GM08714 (cell line): ENCODE results near the gene GPR22.

Experiments
- H3K4me3 ChIP-seq: fragments of 200-500 bp; sonication (Bioruptor generic); 2 replicates; pipeline ENCODE4 v1.5.1; 2014; ENCODE audit warnings: mild to moderate bottlenecking, low read length, inconsistent platforms
- ZNF274 ChIP-seq: IDR thresholded peaks from 2 replicates; pipeline ENCODE4 v1.6.1; 2012; ENCODE audit warnings: mild to moderate bottlenecking, low read depth, low read length

GPR22 gene

GRCh38 chr7:107463139-107464078, 6.4 kb upstream of the GPR22 start:
- TF ChIP-seq ZNF274, result no peak
- no peak overlapping the region for H3K4me3 ChIP-seq

DNA sequence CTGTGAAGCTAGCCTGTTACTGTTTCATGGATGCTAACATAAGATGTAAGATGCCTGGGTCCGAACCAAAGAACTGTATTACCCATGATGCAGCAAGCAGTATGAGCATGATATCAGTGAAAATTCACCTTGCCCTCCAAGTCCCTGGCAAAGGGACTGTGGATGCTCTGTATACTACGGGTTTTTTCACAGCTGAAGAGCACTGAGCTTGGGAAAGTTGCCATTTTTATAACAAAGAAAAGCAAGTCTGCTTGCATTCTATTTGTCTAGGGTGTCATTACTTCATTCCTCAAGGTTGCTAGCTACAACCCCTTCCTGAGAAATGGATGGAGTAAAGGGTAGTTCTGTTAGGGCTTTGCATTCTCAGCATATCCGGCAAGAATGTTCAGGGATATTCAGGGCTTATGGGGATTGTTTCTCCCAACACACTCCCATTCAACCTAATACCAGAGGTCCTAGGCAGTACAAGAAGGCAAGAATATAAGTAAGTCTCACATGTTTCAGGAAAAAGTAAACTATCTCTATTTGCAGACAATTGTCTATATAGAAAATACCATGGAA, 5.1 kb upstream of the GPR22 start:
- no peak overlapping the region for H3K4me3 ChIP-seq
- no peak for TF ChIP-seq ZNF274

GRCh38 chr7:107467972-107468371, 1.9 kb upstream of the GPR22 start:
- no peak for TF ChIP-seq ZNF274
- H3K4me3 ChIP-seq, result no peak overlapping the region

DNA sequence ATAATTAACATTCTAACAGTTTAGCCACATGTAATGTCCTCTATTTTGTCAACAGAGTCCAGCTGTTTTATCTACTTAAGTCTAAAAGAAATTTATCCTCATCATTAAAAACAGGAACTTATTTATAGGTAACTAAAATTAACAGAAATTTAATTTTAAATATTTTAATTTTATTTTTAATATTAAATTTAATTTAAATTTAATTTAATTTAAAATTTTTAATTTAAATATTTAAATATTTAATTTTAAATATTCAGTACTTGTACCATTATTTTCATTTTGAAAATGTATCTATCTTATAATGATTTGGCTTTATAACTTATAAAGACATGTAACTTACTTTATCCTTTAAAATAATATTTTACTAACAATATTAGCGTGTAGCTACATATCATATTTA, 1.0 kb upstream of the GPR22 start:
- H3K4me3 ChIP-seq, result no peak overlapping the region
- TF ChIP-seq ZNF274, result no peak

DNA sequence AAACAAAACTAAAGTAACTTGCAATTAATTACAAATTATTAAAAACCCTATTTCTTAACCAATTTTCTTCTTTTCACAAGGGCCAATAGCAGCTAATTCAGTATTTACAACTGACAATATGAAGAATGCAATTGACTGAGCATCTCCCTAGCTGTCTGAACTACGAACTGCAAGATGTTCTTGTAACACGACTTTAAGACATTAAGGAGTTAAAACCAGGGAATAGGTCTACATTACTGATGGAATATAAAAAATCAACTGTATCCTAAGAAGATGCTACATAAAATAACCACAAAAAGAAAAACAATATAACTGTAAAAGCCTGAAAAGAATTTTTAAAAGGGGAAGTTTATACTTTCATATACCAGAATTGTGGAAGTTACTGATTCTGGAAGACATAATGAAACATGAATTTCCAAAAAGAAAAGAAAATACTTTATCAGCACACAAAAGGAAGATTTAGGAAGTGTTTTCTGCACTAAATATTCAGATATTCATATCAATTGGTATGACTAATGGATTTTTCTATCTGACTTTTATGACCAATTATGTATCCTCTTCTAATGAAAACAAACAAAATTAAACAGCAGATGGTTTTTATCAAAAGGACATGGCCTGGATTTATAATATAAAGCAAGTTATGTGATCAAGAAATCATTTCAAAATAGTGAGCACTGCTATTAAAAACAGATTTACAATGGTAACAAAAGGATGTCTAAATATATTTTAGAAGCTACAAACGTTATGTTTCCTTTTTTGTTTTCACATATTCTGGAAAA, 1.6 kb downstream of the GPR22 start:
- no peak for TF ChIP-seq ZNF274
- no peak overlapping the region for H3K4me3 ChIP-seq

GRCh38 chr7:107472116-107472515, 2.3 kb downstream of the GPR22 start:
- TF ChIP-seq ZNF274, result no peak
- H3K4me3 ChIP-seq, result no peak overlapping the region

- no peak for TF ChIP-seq ZNF274
- no peak overlapping the region for H3K4me3 ChIP-seq
Observed at GRCh38 chr7:107474104-107474521, 4.3 kb downstream of the GPR22 start.

DNA sequence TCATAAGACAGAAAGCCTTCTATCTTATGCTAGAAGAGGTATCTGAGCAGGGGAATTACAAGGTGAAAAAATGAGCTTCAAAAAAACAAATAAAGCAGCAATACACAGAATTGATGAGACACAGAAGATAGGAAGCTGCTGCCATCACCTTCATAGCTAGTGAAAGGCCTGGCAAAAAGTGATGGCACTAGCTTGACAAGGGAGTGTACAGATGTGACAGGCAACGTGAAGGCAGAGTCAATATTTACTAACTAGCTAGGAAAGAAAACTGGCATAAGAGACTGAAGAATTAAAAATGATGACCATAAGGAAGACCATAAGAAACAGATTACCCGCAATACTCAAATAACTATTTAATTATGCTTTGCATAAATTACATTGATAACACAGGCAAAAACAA, 9.4 kb downstream of the GPR22 start:
- no peak overlapping the region for H3K4me3 ChIP-seq
- no peak for TF ChIP-seq ZNF274

- no peak for TF ChIP-seq ZNF274
- no peak overlapping the region for H3K4me3 ChIP-seq
Observed at GRCh38 chr7:107480932-107481331, 11.1 kb downstream of the GPR22 start.

- H3K4me3 ChIP-seq, result no peak overlapping the region
- no peak for TF ChIP-seq ZNF274
Observed at GRCh38 chr7:107482571-107482970, 12.7 kb downstream of the GPR22 start.

- H3K4me3 ChIP-seq, result no peak overlapping the region
- TF ChIP-seq ZNF274, result no peak
Observed at GRCh38 chr7:107486041-107486440, 16.2 kb downstream of the GPR22 start.

DNA sequence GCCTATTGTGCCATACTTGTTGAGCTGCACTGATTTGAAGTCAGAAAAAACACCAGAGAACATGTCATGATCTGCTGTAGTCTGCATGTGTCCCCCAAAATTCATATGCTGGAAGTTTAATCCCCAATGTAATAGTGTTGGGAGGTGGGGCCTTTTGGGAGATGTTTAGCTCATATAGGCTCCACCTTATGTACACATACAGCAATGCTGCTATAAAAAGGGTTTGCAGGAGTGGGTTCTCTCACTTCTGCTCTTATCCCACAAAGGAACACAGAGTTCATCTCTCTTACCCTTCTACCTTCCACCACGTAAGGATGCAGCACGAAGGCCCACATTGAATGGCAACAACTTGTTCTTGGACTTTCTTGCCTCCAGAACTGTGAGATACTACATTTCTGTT, 23.0 kb downstream of the GPR22 start:
- no peak overlapping the region for H3K4me3 ChIP-seq
- TF ChIP-seq ZNF274, result no peak

GRCh38 chr7:107494315-107494751, 24.5 kb downstream of the GPR22 start:
- no peak for TF ChIP-seq ZNF274
- no peak overlapping the region for H3K4me3 ChIP-seq

- H3K4me3 ChIP-seq, result no peak overlapping the region
- no peak for TF ChIP-seq ZNF274
Observed at GRCh38 chr7:107494884-107495283, 25.0 kb downstream of the GPR22 start.
